GM10847 (cell line): ENCODE results near the gene C1QTNF7.

Experiments used
- POLR2A ChIP-seq: IDR thresholded peaks from 2 replicates; pipeline ENCODE4 v1.6.1; 2011; ENCODE audit not compliant: insufficient read length; ENCODE audit errors: extremely low read depth

The C1QTNF7 gene

GRCh38 chr4:15479089-15479912 lies 51.5 kb downstream of the C1QTNF7 start:
- TF ChIP-seq POLR2A, result no peak

GRCh38 chr4:15479913-15480185 lies 52.0 kb downstream of the C1QTNF7 start:
- no peak for TF ChIP-seq POLR2A

- TF ChIP-seq POLR2A, result no peak
Observed at GRCh38 chr4:15481961-15482745, 54.3 kb downstream of the C1QTNF7 start.

GRCh38 chr4:15482842-15483241 lies 55.0 kb downstream of the C1QTNF7 start:
- no peak for TF ChIP-seq POLR2A

- TF ChIP-seq POLR2A, result no peak
Observed at GRCh38 chr4:15488136-15488535, 60.3 kb downstream of the C1QTNF7 start.

GRCh38 chr4:15488658-15489470 lies 61.0 kb downstream of the C1QTNF7 start:
- TF ChIP-seq POLR2A, result no peak

- TF ChIP-seq POLR2A, result no peak
Observed at GRCh38 chr4:15489551-15489950, 61.7 kb downstream of the C1QTNF7 start.

GRCh38 chr4:15493411-15493810 lies 65.6 kb downstream of the C1QTNF7 start:
- no peak for TF ChIP-seq POLR2A

GRCh38 chr4:15495621-15496020 lies 67.8 kb downstream of the C1QTNF7 start:
- TF ChIP-seq POLR2A, result no peak
